HG02870 (cell line): ENCODE measurements around the gene RENBP.

Experiments used
- ATAC-seq: cut with Tn5 transposase; IDR thresholded peaks from one replicate; pipeline ENCODE4 v1.9.1; 2021; ENCODE audit warnings: mild to moderate bottlenecking, moderate library complexity; ENCODE audit not compliant: unreplicated experiment

RENBP gene

DNA sequence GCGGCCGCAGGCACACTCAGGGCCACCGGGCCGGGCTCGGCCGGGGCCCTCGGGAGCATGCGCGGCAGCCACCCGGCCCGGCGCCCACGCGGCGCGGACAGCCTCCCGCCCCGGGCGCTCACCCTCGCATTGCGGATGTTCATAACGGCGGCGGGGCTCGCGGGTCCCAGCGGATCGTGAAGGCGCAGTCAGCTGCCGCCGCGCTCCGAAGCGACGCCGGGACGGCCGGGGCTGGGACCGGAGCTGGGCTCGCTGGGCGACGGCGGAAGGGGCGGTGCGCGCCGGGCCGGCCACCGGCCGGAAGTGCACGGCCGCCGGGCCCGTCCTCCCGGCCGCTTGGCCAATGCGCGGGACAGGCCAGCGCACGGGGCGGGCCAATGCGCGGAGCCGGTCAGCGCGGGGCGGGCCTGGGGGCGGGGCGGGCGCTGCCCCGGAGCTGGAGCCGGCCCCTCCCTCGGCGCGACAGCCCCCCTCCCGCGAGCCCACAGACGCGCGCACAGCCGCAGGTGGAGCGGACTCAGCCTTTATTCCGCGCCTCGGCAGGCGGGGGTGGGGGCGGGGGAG lies 9.6 kb downstream of the RENBP start, which contains the start of gene NAA10:
TSS of gene NAA10 (minus strand) at position 276 of the 564 bp plus-strand sequence. CDS start at position 143, 133 bp downstream.
- ATAC-seq: peak; percentile 90

DNA sequence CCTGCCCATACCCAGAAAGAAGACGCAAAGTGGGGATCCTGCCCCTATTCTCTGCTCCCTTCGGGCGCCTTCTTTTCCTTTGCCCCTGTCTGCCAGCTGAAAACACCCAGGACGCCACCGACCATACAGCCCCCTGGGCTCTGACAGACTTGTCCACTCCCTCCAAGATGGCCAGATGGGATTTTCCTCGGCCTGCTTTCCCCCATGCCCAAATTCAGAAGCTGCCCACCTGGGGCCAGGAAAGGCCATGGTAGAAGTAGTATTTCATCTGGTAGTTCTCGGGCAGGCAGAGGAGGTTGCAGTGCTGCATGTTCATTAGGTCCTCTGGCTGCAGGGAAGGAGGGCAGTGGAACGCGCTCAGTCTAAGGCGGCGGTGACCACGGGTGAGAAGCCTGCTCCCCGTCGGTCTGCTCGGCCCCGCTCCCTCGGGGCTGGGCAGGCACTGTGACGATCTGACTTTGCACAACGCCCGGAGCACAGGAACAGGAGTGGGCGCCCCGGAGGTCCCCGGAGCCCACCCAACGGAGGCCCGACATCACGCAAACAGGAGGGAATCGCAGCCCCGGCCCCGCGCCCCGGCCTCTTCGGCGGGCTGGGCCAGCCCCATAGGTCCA lies 10.2 kb downstream of the RENBP start:
- ATAC-seq: peak; percentile 20

DNA sequence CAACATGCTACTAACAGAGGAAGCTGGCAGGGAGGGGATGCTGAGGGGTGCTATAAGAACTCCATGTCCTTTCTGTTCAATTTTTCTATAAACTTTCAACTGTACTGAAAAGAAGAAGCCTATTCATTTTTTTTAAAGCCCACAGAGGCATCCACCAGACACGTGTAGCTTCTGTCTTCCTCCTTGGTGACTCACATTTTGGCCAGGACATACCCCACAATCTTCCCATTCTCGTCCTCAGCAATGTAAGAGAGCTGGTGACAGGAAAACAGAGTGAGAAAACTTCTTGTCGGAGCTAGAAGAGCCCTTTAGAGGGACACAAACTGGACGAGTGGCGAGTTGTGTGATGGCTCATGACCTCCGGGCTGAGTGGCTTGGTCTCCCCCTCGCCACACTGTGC lies 10.7 kb downstream of the RENBP start:
- no peak for ATAC-seq

DNA sequence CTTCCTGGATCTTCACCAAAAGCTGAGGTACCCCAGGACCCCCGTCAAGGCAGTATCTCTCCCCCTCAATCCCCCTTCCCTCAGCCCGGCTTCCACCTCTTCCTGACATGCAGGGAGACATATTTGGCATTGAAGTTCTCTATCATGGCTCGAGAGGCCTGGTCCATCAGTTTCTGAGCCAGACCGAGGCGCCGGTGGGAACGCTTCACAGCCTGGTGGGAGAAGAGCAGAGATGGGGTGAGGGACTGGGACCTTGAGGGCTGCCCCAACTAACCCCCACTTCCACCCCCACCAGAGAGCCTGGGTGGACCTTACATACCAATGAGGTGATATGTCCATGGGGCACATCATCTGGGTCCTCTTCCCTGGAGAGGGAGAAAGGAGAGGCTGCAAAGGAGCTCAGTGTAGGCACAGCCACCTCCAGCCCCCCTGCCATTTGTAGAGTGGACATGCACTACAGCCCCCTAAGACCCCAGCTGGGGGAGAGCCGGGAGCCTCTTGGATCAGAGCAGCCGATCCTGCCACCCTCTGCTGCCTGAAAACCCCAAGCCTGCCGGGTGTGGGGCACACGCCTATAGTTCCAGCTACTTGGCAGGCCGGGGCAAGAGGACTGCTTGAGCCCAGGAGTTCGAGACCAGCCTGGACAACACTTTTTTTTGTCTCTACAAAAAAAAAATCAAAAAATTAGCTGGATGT lies 12.1 kb downstream of the RENBP start:
- no peak for ATAC-seq

DNA sequence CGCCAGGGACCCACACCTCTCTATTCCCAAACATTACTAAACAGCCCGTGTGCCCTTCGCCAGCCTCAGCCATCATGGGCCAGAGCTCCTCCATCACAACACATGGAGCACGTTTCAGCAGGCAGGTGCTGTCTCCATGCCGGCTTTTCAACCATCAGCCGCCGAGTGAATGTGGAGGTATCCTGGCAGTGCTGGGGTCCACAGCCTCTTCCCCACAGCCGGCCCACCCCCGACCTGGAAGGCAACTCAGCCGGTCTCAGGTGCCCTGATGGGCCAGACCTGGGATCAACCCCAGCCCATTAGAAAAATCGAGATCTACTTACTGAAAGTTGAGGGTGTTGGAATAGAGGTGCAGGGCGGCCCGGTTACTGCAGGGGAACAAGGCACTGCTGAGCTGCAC lies 12.7 kb downstream of the RENBP start:
- ATAC-seq: no peak

DNA sequence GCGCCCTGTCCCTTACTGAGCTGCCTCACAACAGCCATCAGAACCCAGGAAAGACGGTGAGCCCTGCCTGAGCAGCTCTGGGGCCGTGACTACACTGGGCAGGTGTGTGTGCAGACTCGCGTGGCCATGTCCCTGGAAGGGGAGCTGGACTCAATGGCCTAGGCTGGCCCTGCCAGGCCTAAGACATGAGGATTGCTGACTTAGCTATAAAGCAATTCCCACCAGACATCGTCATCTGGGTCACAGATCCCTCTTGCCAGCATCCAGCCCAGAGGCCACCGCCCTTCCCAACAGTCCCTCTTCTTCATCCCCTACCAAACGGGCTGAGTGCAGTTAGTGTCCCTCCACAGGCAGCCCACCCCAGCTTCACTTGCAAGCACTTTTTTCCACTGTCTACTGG lies 13.3 kb downstream of the RENBP start:
- no peak for ATAC-seq

DNA sequence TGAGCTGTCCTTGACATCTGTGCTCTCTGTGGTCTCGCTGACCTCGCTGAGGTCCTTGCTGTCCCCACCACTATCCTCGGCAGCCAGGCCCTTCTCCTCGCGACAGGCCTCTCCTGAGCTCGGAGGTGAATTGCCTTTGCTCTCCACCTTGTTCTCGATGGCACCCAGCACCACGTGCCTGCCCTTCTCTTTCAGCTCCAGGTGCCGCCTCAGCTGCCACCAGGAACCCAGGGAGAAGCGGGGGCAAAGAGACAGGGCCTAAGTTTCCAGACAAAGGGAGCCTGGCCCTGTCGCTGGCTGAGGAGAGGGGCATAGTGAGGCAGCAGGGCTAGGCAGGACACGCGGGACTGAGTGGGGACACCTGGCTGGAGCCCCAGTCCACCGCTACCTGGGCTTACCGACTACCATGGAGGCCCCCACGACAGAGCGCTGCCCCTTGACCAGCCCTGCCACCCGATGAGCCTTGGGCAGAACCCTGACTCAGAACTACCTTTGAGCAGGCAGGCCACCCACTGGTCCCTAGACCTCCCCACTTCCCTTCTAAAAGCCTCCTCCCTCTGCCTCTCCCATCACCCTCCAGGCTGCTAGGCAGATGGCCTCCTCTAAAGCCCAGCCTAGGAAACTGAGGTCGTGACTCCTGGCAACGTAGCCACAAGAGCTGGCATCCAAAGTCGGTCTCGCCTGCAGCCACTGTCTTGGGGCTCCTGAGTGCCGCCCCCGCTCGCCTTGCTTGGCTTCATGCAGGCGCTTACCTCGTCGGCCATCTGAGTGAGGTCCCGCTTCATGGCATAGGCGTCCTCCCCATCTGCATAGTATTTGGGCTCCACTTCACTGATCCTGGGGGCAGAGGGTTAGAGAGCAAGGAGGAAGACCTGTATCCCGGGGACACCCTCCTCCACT lies 14.2 kb downstream of the RENBP start:
- ATAC-seq: no peak

DNA sequence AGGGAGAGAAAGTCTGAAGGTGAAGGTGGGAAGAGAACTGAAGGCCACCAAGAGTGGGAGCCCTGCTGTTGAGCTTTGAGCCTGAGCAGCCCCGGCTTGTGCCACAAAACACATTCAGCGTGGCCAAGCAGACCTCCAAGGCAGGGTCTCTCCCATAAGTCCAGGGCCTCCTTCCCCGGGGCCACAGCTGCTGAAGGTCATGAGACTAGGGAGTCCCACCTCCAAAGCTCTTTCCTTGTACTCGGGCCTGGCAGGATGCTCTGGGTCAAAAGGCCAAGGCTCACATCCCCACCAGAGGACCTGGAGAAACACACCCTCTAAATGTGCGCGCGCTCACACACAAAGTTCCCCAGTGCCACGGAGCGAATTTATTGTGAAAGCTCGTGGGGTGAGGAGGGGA lies 14.9 kb downstream of the RENBP start:
- no peak for ATAC-seq

DNA sequence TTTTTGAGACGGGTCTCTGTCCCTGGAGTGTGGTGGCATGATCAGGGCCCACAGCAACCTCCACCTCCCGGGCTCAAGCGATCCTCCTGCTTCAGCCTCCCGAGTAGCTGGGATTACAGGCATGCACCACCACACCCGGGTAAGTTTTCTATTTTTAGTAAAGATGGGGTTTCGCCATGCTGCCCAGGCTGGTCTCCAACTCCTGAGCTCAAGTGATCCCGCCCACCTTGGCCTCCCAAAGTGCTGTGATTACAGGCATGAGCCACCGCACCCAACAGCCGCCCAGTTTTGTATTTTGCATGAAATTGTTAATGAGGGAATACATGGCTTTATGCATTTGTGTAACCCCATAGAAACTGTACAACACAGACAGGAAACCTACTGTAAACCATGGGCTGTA lies 15.6 kb downstream of the RENBP start:
- no peak for ATAC-seq

DNA sequence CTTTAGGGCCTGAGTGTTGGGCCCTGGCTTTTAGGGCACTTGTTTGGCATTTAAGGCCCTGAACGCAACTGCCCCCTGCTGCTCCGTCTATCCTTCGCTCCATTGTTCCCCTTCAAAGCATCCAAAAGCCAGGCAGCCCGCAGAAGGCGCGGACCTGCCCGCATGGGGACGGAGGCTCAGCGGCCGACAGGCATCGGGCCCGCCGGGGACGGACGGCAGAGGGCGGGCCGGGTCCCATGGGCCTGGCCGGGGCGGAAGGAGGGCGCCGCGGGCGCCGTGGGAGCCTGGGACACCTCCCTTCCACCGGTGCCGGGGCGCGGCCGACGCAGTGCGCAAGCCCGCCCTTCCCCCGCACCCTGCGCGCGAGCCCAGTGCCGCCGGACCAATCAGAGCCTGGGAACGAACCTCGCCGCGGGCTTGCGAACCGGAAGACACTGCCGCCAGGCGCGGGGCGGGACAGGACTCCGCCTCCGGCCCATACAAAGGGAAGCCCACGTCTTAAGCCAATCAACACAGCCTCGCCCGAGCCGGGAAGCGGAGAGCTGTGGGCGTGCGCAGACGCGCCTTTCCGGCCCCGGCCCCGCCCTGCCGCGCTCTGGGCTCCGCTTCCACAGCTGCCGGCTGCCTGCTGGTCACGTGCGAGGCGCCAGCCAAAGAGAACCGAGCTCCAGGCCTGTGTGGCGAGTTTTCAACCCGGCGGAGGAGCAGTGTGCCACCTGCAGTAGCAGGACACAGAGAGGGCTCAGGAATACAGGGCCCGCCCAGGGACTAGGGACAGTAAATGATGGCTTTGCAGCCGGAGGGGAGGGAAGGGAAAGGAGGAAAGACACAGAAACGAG lies 16.3 kb downstream of the RENBP start:
- ATAC-seq: peak; percentile 86

DNA sequence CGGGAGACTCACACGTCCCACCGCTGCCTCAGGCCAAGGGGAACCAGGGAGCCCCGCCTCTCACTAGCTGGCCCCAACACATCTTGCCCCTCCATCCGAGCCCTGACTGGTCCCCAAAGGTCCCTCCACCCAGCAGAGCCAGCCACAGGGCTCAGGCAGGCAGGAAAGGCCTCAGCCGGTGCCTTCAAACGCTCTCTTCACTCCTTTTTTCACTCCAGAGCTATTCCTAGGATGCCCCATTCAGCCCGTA lies 16.8 kb downstream of the RENBP start:
- ATAC-seq: no peak

DNA sequence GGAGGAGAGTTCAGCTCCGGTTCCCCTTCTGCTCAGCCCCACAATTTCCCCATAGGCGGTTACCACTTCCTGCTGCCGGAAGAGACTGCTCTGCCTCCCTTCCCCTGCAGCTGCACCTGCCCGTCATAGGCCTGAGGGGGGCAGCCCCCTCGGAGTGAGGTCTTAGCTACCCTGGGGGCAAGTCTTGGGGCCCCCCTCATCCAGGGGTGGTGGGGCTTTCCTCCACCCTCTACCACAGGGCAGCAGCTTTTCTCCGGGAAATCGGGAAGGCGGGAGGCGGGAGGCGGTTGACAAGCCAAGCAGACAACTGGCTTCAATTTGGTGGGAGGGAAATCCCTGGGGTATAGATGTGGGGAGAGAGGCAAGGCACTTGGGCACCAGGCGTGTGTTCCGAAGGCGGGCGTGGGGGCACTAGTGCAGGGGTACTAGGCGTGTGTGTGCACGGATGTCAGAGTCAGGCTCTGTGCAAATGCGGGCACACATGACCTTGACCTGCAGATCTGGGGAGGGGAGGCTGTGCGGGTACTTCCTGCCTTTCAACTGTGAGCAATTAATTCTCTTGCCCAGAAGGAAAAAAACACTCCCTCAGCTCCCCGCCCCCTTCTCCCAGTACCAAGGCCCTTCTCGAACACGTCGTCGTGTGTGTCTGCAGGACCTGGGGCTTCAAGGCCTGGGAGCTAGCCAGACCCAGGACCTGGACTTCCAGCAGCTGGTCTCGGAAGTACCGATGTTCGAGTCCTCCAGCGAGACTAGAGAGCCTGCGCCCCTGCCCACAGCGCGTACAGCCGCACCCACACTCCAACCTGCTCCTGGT lies 17.4 kb downstream of the RENBP start:
- peak; percentile 34 for ATAC-seq

DNA sequence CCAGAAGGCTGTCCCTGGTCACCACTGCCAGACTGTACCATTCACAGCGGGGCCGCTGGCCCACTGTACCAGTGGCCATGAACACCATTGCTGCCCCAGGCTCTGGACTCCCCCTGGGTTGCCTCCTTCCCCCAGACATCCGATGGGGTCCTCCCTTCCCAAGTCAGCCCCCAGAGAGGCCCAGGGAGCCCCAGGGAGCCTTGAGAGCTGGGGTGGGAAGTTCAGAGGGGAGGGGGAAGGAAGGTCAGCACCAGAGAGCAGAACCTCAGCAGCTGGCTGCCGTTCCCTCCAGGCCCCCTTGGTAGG lies 17.9 kb downstream of the RENBP start:
- ATAC-seq: no peak

DNA sequence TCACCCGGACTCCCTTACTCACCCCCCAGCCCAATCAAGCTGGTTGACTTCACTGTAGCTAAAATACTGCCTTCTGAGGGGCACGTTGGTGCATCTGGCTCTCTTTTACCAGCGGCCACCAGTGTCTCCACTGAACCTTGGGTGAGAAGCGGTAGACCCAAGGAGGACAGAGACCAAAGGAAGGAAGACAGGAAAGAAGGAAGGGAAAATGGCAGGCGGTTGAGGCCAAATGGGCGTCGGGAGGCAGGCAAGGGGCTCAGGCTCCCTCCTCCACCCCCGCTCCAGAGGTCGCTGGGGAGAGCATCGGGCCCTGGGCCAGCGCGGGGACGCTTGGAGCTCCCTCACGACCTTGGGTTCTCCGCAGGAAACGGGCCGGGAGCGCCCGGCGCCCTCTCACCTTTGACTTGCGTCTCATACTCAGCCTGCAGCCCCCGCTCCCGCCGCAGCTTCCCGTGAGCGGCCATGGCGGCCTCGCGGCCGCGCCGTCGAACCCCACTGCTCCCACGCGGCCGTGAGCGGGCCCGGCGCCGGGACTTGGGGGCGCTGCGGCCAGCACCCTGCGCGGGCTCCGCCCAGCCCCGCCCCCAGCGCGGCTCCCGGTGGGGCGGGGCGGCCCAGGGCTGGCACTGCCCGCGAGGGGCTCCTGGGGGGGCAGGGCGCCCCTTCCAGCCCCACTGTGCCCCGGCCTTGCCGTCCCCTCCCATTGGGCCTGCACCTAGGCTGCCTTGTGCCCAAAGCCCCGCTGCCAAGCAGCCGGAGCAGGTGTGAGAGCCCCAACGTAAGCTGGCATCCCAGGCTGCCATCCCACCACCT lies 18.5 kb downstream of the RENBP start, which contains the start of gene ARHGAP4:
TSS of gene ARHGAP4 (minus strand) at position 526 of the 813 bp plus-strand sequence. CDS start at position 464, 62 bp downstream.
- no peak for ATAC-seq

DNA sequence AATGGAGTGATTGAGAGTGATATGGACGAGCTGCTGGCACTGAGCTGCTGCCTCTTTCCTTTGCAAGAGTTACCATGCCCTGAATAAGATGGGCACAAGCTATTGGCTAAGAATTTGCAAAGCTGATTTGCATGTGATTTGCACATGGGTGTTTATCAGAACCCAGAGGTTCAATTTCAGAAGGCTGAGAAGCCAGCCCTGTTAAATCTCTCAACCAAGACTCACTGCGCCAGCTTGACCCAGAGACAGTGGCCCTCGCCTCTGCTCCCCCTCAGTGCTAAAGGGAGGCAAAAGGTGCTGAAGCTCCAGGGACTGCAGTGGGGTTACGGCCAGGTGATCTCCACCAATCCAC lies 19.1 kb downstream of the RENBP start:
- ATAC-seq: no peak

DNA sequence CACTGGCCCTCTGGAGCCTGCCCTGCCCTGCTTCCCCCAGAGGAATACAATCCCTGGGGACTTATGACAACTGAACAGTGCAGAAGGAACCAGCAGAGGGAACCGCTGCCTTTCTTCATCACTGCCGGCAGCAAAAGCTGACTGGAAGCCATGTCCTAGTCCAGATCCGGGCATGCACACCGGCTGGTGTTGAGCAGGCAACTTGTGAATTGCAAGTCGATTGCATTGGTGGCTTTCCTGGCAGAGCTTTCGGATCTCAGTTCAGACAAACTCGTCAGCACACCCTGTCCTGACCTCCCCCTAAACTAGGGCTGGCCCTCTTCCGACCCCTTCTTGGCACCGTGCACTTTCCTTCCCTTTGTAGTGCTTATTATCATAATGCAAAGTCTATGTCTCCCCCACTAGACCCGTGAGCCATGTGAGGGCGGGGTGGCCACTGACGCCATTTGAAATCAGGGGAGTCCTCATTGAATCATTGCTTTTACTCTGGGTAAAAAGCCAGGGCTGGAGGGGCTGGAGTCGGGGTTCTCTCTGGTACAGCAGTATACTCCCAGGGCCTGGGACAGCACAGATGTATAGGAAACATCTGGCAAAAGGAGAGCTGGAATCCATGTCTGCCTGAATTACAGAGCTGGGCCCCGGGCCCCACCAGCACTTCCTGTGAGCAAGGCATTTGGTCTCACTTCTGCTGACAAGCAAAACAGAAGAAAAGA lies 20.1 kb downstream of the RENBP start:
- ATAC-seq: no peak

DNA sequence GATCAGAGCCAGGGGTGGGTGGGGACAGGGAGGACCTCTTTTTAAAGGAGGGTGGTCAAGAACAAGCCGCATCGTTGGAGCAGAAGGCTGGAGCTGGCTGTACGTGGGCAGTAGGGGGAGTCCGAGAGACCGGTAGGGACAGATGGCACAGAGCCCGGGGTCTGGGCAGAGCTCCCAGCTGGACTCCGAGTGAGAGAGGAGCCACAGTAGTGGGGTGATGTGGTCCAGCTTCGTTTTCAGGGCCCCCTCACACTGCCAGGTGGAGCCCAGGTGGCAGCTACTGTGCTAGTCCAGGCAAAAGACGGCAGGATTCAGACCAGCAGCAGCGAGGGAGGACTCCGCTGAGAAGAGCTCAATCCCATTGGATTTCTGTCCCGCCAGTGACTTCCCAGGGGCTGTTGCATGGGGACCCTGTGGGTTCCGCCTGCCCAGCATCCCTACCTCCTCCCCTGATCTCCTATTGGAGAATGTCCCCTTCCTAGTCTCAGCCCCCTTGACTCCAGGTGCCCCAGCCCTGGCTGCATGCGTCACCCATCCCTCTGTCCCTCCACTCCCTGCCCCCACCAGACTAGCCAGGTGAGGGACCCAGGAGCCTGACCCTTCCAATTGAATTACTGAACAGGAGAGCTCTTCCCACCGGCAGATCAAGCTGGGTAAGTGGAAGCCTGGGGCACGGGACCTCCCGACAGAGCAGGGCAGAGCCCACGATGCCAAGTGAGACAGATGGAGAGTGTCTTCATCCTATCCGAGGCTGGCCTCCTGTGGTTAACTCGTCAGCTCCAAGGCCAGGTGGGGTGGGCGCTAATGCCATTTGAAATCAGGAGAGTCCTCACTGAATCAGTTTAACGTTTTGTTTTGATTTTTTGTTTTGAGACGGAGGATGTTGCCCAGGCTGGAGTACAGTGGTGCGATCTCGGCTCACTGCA lies 21.2 kb downstream of the RENBP start:
- ATAC-seq: no peak
